Esophagus (tissue), 2 donors: Measurements from ENCODE around the gene MYLK4. TPM values are rescaled to one million over a fixed set of nuclear protein-coding genes. Genes with fewer than 3 reads are reported as not detected.

Experiments used
- H3K27ac ChIP-seq, 2 donors: one replicate each; pipeline ENCODE4 v1.5.1; 2013; ENCODE audit warnings: low read depth in 2 of 2, mild to moderate bottlenecking in 2 of 2, inconsistent platforms in 1 of 2, low read length in 1 of 2, moderate library complexity in 1 of 2
- H3K27me3 ChIP-seq, 2 donors: one replicate each; pipeline ENCODE4 v1.6.1; 2013; ENCODE audit warnings: low read length in 2 of 2, control low read depth in 1 of 2, mild to moderate bottlenecking in 1 of 2; ENCODE audit not compliant: insufficient read depth in 2 of 2, control insufficient read depth in 1 of 2
- H3K36me3 ChIP-seq, 2 donors: one replicate each; pipeline ENCODE4 v1.6.1; 2013; ENCODE audit warnings: low read length in 1 of 2; ENCODE audit not compliant: control insufficient read depth in 2 of 2, insufficient read depth in 2 of 2
- H3K4me1 ChIP-seq, 2 donors: one replicate each; pipeline ENCODE4 v1.6.1; 2013; ENCODE audit warnings: low read length in 1 of 2; ENCODE audit not compliant: control insufficient read depth in 2 of 2, insufficient read depth in 2 of 2
- H3K4me3 ChIP-seq, 2 donors: one replicate each; pipeline ENCODE4 v1.5.1; 2013; ENCODE audit warnings: low read length in 2 of 2, mild to moderate bottlenecking in 2 of 2, low read depth in 1 of 2, moderate library complexity in 1 of 2
- H3K9me3 ChIP-seq, 2 donors: one replicate each; pipeline ENCODE4 v1.6.1; 2013; ENCODE audit warnings: mild to moderate bottlenecking in 2 of 2, low read depth in 1 of 2, low read length in 1 of 2, moderate library complexity in 1 of 2; ENCODE audit not compliant: control insufficient read depth in 2 of 2, insufficient read depth in 1 of 2
- WGBS, 2 donors: extraction: QIAGEN DNeasy Blood & Tissue Kit; methylation state at CpG; one replicate each; pipeline ENCODE4 v1.1.7; 2013; 5-methylcytosine and 5-hydroxymethylcytosine counted together
- polyA plus RNA-seq, 2 donors: library from polyadenylated mRNA; stranded (reverse); fragments of 200-250 nt; gene quantifications; one replicate each; pipeline ENCODE4 v1.2.3, GENCODE V29; 2013
- donor health status: healthy with polysubstance abuse.
- donor health status: Bipolar disorder and iron deficiency.

The MYLK4 gene
- polyA plus RNA-seq, 2 donors = 0.59 to 0.75 TPM

DNA sequence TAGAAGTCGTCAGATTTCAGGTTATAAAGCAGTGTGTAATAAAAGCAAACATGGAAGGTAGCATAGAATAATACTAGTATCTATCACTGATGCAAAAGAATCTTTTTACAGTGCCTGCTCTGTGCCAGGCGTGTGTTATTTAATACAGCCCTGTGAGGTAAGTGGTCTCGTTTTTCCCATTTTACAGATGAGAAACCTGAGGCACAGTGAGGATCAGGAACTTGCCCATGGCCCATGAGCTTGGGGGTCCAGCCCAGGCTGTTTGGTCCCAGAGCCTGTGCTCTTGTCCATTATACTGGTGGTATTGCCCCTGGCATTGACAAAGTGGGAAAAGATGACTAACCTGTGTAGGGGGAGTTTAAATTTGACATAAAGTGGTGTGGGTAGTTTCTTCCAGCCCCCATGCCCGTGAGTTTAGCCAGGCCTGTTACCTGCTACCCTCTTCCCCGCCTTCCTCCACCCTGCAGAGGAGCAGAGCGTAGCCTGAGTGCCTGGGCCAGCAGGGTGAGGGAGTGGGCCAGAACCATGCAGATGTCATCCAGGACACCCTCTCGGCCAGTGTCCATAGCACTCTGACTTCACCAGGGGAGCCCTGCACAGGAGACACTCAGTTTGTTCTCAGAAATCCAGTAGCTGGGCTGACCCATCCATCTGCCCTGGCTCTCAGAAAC lies 31.1 kb upstream of the MYLK4 start:
- Histone ChIP-seq H3K27me3 (no peaks in the 10 kb centered on the region), H3K9me3 (no peaks in the 10 kb centered on the region), H3K4me1 (no peaks in the 10 kb centered on the region), H3K36me3 (peaks cover 17 to 39% of the 10 kb centered on the region in 2 donors), H3K4me3 (no peak overlapping the region), H3K27ac (no peak overlapping the region)
- WGBS, 2 donors = 91 to 94% methylated on average over 7 of the region's 7 CpGs

DNA sequence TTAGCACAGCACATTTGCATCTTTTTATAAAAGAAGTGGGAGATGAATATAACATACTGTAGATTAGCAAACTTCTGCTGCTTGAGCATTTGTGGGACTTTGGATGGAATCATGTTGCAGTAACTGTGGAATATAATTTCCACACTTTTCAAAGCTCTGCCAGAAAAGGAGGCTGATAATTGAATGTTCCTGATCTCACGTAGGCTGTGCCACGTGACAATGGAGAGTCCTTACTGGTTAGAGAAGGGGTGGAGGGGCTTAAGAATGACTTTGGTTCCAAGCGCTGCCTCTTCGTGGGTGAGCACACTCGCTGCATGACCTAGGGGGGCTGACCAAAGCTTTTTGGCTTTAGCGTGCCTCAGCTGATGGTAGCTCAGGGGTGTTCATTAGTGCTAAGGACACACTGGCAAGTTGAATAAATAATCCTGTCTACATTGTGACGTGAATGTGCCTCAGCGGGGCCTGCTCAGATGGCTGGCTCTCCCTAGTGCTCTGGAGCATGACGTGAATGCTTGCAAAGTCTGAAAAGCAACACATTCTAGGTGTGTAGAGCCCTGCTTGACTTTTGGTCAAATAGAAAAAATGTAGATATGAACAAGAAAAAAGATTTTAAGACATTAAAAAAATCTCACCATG lies 29.5 kb upstream of the MYLK4 start:
- Histone ChIP-seq H3K27me3 (no peaks in the 10 kb centered on the region), H3K9me3 (no peaks in the 10 kb centered on the region), H3K36me3 (peaks cover 17 to 32% of the 10 kb centered on the region in 2 donors), H3K4me1 (no peaks in the 10 kb centered on the region), H3K27ac (no peak overlapping the region), H3K4me3 (no peak overlapping the region)
- 91 to 92% methylated on average over 9 of the region's 9 CpGs for WGBS, 2 donors

DNA sequence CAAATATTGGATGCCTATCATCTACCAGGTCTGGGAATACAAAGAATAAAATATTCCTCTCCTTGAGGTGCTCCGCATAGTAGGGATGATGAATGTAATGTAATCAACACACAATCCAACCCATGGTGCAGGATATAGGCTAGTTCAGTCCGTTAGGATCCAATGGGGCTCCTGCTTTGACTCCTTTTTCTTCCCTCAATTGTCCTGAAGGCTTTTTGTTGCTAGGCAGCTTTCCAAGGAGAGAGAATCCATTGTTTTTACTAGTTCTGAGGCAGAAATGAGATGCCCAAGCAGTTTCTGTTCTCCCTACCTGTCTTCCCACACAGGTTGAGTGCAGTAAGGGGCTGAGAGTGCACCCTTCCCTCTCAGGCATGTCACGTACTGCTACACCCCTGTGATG lies 26.5 kb upstream of the MYLK4 start:
- Histone ChIP-seq H3K27me3 (no peaks in the 10 kb centered on the region), H3K4me3 (no peak overlapping the region), H3K4me1 (no peaks in the 10 kb centered on the region), H3K27ac (no peak overlapping the region), H3K9me3 (no peaks in the 10 kb centered on the region), H3K36me3 (peaks cover 16 to 21% of the 10 kb centered on the region in 2 donors)
- 87 to 92% methylated on average over 3 of the region's 3 CpGs for WGBS, 2 donors

DNA sequence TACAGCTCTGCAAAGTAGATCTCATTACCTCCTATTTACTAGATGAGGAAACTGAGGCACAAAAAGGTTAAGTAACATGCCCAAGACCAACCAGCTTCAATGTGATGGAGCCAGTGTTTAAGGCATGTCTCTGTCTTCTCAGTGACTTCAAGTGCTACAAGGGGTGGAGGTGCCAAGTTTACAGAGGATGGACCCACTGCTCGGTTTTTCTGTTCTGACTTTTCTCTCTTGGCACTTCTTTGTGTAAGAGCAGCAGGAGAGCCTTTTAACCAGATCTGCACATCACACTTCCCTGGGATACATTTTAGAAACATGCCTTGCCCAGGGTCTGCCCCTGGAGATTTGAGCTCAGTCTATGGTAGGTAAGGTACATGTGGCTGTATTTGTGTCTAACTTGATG lies 24.3 kb upstream of the MYLK4 start:
- WGBS, 2 donors = 80 to 87% methylated on average over 1 of the region's 1 CpG
- H3K27ac ChIP-seq = no peak overlapping the region
- H3K4me3 ChIP-seq = no peak overlapping the region
- H3K27me3 ChIP-seq = no peaks in the 10 kb centered on the region
- H3K36me3 ChIP-seq = peaks cover 6 to 17% of the 10 kb centered on the region in 2 donors
- no peaks in the 10 kb centered on the region for H3K9me3 ChIP-seq
- H3K4me1 ChIP-seq = peaks cover 0 to 5% of the 10 kb centered on the region in 2 donors

DNA sequence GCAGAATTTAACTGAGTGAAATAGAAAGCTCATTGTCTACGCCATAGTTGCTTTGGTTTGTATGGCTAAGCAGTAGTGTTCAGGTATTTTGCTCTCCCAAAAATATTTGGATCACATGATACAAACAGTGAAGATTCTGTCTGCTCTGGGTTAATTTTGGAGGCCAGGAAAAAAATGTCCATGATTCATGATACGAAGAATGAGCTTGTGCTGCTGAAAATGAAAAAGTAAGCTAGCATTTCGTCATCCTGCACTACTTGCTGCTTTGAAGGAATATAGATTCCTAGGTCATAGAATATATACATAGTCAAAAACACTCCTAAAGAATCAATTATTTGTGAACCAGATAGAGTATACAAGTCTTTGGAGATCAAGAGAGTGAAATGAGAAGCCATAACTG lies 22.7 kb upstream of the MYLK4 start:
- Histone ChIP-seq H3K27me3 (no peaks in the 10 kb centered on the region), H3K27ac (no peak overlapping the region), H3K9me3 (no peaks in the 10 kb centered on the region), H3K36me3 (peaks cover 0 to 11% of the 10 kb centered on the region in 2 donors), H3K4me3 (no peak overlapping the region), H3K4me1 (peaks cover 0 to 5% of the 10 kb centered on the region in 2 donors)
- WGBS, 2 donors = 77 to 80% methylated on average over 3 of the region's 3 CpGs

DNA sequence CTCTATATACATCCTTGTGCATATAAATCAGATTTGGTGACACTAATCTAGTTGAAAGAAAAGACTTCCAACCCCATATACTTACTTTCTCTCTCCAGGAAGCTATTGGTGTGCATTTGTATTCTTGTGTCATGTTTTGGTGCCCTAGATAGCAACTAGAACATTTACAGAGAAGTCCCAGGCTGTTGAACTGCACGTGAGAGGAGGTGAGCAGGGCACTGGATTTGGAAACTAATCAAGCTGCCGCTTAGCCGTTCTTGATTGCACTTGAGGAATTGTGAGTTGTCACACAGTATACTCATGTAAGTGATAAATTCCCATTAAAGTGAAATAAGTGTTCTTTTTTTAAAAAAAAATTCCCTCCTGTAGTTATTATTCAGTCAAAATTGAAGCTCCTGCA lies 22.1 kb upstream of the MYLK4 start:
- no peaks in the 10 kb centered on the region for H3K9me3 ChIP-seq
- H3K4me3 ChIP-seq = no peak overlapping the region
- WGBS, 2 donors = 81 to 89% methylated on average over 3 of the region's 3 CpGs
- no peaks in the 10 kb centered on the region for H3K27me3 ChIP-seq
- no peak overlapping the region for H3K27ac ChIP-seq
- peaks cover 3 to 5% of the 10 kb centered on the region in 2 donors for H3K4me1 ChIP-seq
- H3K36me3 ChIP-seq = peaks cover 0 to 13% of the 10 kb centered on the region in 2 donors

DNA sequence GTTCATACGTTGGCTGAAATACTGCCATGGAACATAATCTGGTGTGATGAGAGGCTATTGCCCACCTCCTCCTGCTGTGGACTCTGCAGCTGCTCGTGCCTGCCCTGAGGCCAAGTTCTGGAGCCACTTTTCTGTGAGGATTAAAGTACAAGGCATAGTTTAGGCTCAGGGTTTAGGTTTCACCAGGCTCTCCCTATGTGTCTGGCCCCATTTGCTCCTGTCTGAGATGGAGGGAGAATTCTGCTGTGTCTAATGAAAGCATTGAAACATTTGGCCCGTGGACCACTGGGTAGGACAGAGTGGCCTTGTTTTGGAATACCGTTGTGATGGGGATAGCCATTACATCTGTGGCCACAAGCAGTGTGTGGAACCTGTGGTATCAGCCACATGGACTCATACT lies 20.4 kb upstream of the MYLK4 start:
- H3K9me3 ChIP-seq = no peaks in the 10 kb centered on the region
- no peak overlapping the region for H3K4me3 ChIP-seq
- peaks cover 0 to 13% of the 10 kb centered on the region in 2 donors for H3K36me3 ChIP-seq
- H3K27me3 ChIP-seq = no peaks in the 10 kb centered on the region
- peaks cover 6 to 7% of the 10 kb centered on the region in 2 donors for H3K4me1 ChIP-seq
- no peak overlapping the region for H3K27ac ChIP-seq
- WGBS, 2 donors = 86 to 90% methylated on average over 4 of the region's 4 CpGs

DNA sequence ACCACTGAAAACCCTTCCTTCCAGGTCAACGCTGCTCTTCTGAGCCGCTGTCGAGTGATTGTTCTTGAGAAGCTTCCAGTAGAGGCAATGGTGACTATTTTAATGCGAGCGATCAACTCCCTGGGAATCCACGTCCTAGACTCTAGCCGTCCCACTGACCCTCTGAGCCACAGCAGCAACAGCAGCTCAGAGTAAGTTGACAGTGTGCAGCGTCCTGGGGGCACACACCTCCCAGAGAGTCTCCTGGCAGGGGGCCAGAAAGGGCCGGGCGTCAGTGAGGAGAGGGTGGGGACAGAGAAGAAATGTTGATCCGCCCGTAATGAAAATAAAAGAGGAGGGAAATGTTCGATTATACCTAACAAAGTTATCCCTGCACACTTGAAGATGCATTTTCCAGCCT lies 19.4 kb upstream of the MYLK4 start:
- peak overlapping the region in 1 of 2 donors; percentile 7 for H3K27ac ChIP-seq
- peaks cover 0 to 13% of the 10 kb centered on the region in 2 donors for H3K36me3 ChIP-seq
- H3K9me3 ChIP-seq = no peaks in the 10 kb centered on the region
- 63 to 65% methylated on average over 13 of the region's 13 CpGs for WGBS, 2 donors
- H3K27me3 ChIP-seq = no peaks in the 10 kb centered on the region
- H3K4me3 ChIP-seq = no peak overlapping the region
- peaks cover 6 to 7% of the 10 kb centered on the region in 2 donors for H3K4me1 ChIP-seq

DNA sequence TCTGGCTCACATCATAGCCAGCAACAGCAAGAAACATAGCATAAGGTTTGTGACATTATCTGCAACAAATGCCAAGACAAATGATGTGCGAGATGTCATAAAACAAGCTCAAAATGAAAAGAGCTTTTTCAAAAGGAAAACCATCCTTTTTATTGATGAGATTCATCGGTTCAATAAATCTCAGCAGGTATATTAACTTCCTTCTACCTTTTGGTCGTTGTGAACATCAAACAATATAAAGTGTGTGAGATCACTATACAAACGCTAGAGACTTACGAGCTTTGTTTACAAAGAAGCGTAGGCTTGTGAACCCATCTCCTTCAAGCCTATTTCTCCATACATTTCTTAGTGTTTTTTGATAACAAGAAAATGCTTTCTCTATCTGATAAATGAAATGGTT lies 18.0 kb upstream of the MYLK4 start:
- Histone ChIP-seq H3K4me1 (peaks cover 6 to 7% of the 10 kb centered on the region in 2 donors), H3K27me3 (no peaks in the 10 kb centered on the region), H3K4me3 (no peak overlapping the region), H3K27ac (no peak overlapping the region), H3K36me3 (peaks cover 0 to 8% of the 10 kb centered on the region in 2 donors), H3K9me3 (no peaks in the 10 kb centered on the region)
- 43 to 45% methylated on average over 6 of the region's 6 CpGs for WGBS, 2 donors
